Smooth muscle cell (in vitro differentiated cells): ENCODE data around the gene KRTAP12-4. TPM values are rescaled to one million over a fixed set of nuclear protein-coding genes. Genes with fewer than 3 reads are reported as not detected.

Source experiments
- DNase-seq: peaks from one replicate; lab custom pipeline; 2025; ENCODE audit not compliant: unreplicated experiment; lab: John Stamatoyannopoulos, UW
- H2AFZ ChIP-seq: fragments of 200-600 bp; sonication (generic); 2 replicates; pipeline ENCODE4 v1.6.0; 2016; ENCODE audit warnings: antibody characterized with exemption, low read depth, mild to moderate bottlenecking
- H3F3A ChIP-seq: fragments of 200-600 bp; sonication (generic); 2 replicates; pipeline ENCODE4 v1.6.0; 2017; ENCODE audit warnings: antibody characterized with exemption, low read depth
- H3K27ac ChIP-seq: fragments of 200-600 bp; sonication (generic); 2 replicates; pipeline ENCODE4 v1.5.1; 2016; ENCODE audit warnings: low read depth, mild to moderate bottlenecking
- H3K27me3 ChIP-seq: fragments of 200-600 bp; sonication (generic); 2 replicates; pipeline ENCODE4 v1.6.1; 2016; ENCODE audit warnings: low read depth, mild to moderate bottlenecking
- H3K36me3 ChIP-seq: fragments of 200-600 bp; sonication (generic); 2 replicates; pipeline ENCODE4 v1.5.1; 2016; ENCODE audit warnings: low read depth
- H3K4me1 ChIP-seq: fragments of 200-600 bp; sonication (generic); 2 replicates; pipeline ENCODE4 v1.5.1; 2016; ENCODE audit warnings: low read depth
- H3K4me2 ChIP-seq: fragments of 200-600 bp; sonication (generic); 2 replicates; pipeline ENCODE4 v1.6.0; 2016; ENCODE audit warnings: mild to moderate bottlenecking
- H3K4me3 ChIP-seq: fragments of 200-600 bp; sonication (generic); 2 replicates; pipeline ENCODE4 v1.5.1; 2016; ENCODE audit warnings: mild to moderate bottlenecking
- H3K79me2 ChIP-seq: fragments of 200-600 bp; sonication (generic); 2 replicates; pipeline ENCODE4 v1.6.0; 2016; ENCODE audit warnings: low read depth, mild to moderate bottlenecking
- H3K9ac ChIP-seq: fragments of 200-600 bp; sonication (generic); 2 replicates; pipeline ENCODE4 v1.6.0; 2016; ENCODE audit warnings: low read depth
- H3K9me3 ChIP-seq: fragments of 200-600 bp; sonication (generic); replicated peaks from 2 replicates; pipeline ENCODE4 v1.5.1; 2016; ENCODE audit warnings: low read depth
- H4K20me1 ChIP-seq: fragments of 200-600 bp; sonication (generic); 2 replicates; pipeline ENCODE4 v1.6.0; 2016; ENCODE audit warnings: low read depth
- CTCF ChIP-seq: fragments of 200-600 bp; sonication (generic); IDR thresholded peaks from 2 replicates; pipeline ENCODE4 v1.5.1; 2017; ENCODE audit warnings: borderline replicate concordance, mild to moderate bottlenecking, antibody characterized with exemption; ENCODE audit not compliant: insufficient read depth, poor library complexity, severe bottlenecking
- WGBS: methylation state at CpG from one replicate; pipeline ENCODE4 v1.1.7; 2016; ENCODE audit warnings: low lambda C conversion rate; 5-methylcytosine and 5-hydroxymethylcytosine counted together
- polyA plus RNA-seq: library from polyadenylated mRNA; unstranded; fragments of >200 nt; fragmentation: Nextera tagmentation; extraction: Ambion mirVana; gene quantifications from 2 replicates; pipeline ENCODE4 v1.2.1, GENCODE V29; 2016
- total RNA-seq: library from RNA; depleted of rRNA; stranded (reverse); fragments of >200 nt; gene quantifications from 2 replicates; pipeline ENCODE4 v1.2.3, GENCODE V29; 2014

The KRTAP12-4 gene
- total and polyA plus RNA-seq, 2 experiments from 2014 or later = not detected

GRCh38 chr21:44614161-44614631 is 40.3 kb downstream of the KRTAP12-4 start:
- H3K9ac ChIP-seq = no peak overlapping the region
- H3K9me3 ChIP-seq = peaks cover 9% of the 10 kb centered on the region
- H3K27ac ChIP-seq = no peak overlapping the region
- no peaks in the 10 kb centered on the region for H4K20me1 ChIP-seq
- H3K4me1 ChIP-seq = no peaks in the 10 kb centered on the region
- no peak overlapping the region for H2AFZ ChIP-seq
- 88% methylated on average over 19 of the region's 20 CpGs for WGBS
- no peak for TF ChIP-seq CTCF
- H3K27me3 ChIP-seq = no peaks in the 10 kb centered on the region
- H3K79me2 ChIP-seq = no peaks in the 10 kb centered on the region
- no peaks in the 10 kb centered on the region for H3F3A ChIP-seq
- no peak for DNase-seq
- no peak overlapping the region for H3K4me2 ChIP-seq
- H3K4me3 ChIP-seq = no peak overlapping the region
- no peaks in the 10 kb centered on the region for H3K36me3 ChIP-seq

- Histone ChIP-seq H2AFZ (no peak overlapping the region), H3K9ac (no peak overlapping the region), H3K79me2 (no peaks in the 10 kb centered on the region), H4K20me1 (no peaks in the 10 kb centered on the region), H3K9me3 (peaks cover 9% of the 10 kb centered on the region), H3K4me2 (no peak overlapping the region), H3K4me3 (no peak overlapping the region), H3K27ac (no peak overlapping the region), H3K36me3 (no peaks in the 10 kb centered on the region), H3K4me1 (no peaks in the 10 kb centered on the region), H3F3A (no peaks in the 10 kb centered on the region), H3K27me3 (no peaks in the 10 kb centered on the region)
- WGBS = 97% methylated on average over 22 of the region's 26 CpGs
- no peak for DNase-seq
- TF ChIP-seq CTCF = no peak
Measured at GRCh38 chr21:44613386-44614155, 40.9 kb downstream of the KRTAP12-4 start.

GRCh38 chr21:44612669-44613229 is 41.7 kb downstream of the KRTAP12-4 start:
- H3K79me2 ChIP-seq = no peaks in the 10 kb centered on the region
- H3K9ac ChIP-seq = no peak overlapping the region
- no peaks in the 10 kb centered on the region for H3F3A ChIP-seq
- no peaks in the 10 kb centered on the region for H4K20me1 ChIP-seq
- peaks cover 9% of the 10 kb centered on the region for H3K9me3 ChIP-seq
- no peaks in the 10 kb centered on the region for H3K27me3 ChIP-seq
- no peak for DNase-seq
- no peak overlapping the region for H3K4me3 ChIP-seq
- no peak overlapping the region for H3K4me2 ChIP-seq
- TF ChIP-seq CTCF = no peak
- no peak overlapping the region for H3K27ac ChIP-seq
- no peak overlapping the region for H2AFZ ChIP-seq
- no peaks in the 10 kb centered on the region for H3K4me1 ChIP-seq
- H3K36me3 ChIP-seq = no peaks in the 10 kb centered on the region
- 91% methylated on average over 13 of the region's 13 CpGs for WGBS
